B cell (primary cell): Measurements from ENCODE around the gene ITPR3. TPM values are rescaled to one million over a fixed set of nuclear protein-coding genes. Genes with fewer than 3 reads are reported as not detected.

Experiments
- ATAC-seq: fragments of 200-7000 bp; cut with Tn5 transposase; one replicate; pipeline ENCODE4 v1.10.0; 2021; ENCODE audit warnings: low read depth, mild to moderate bottlenecking, moderate number of reproducible peaks, moderate library complexity
- CTCF ChIA-PET: fragments of 350-600 bp; sonication (Branson Sonifier 250); formaldehyde crosslinking; loops from one replicate; lab custom pipeline; 2021; ENCODE audit warnings: antibody characterized with exemption, inconsistent platforms; lab: Charles Lee
- POLR2A ChIA-PET: fragments of 350-600 bp; sonication (Branson Sonifier 250); formaldehyde crosslinking; loops from one replicate; lab custom pipeline; 2021; ENCODE audit warnings: antibody characterized with exemption; lab: Charles Lee
- DNase-seq: peaks from one replicate; pipeline ENCODE4 v3.0.0; 2013
- H2AFZ ChIP-seq: 2 replicates; pipeline ENCODE4 v1.6.1; 2012; ENCODE audit warnings: mild to moderate bottlenecking, low read depth, low read length; ENCODE audit not compliant: insufficient read depth, poor library complexity, severe bottlenecking
- H3K27ac ChIP-seq, 2 donors: 1 replicate in 1 of 2; 2 replicates in 1 of 2; pipeline ENCODE4 v1.5.1; 2012 to 2013; ENCODE audit warnings: low read length in 2 of 2, mild to moderate bottlenecking in 2 of 2, moderate library complexity in 1 of 2
- H3K27me3 ChIP-seq, 4 experiments: fragments of 200-600 bp in 1 of 4; sonication (generic) in 1 of 4; replicated peaks in 1 of 4; 1 replicate in 2 of 4; 2 replicates in 2 of 4; pipeline versions ENCODE4 v1.6.1 to v1.7.0; 2013 to 2016; ENCODE audit warnings: low read length in 3 of 4, mild to moderate bottlenecking in 2 of 4, mixed read lengths in 1 of 4, moderate library complexity in 1 of 4; ENCODE audit not compliant: insufficient read depth in 4 of 4, control insufficient read depth in 3 of 4; ENCODE audit errors: control extremely low read depth in 1 of 4
- H3K36me3 ChIP-seq, 2 experiments: replicated peaks in 1 of 2; 1 replicate in 1 of 2; 2 replicates in 1 of 2; pipeline versions ENCODE4 v1.6.1 to v1.7.1; 2013; ENCODE audit warnings: low read length in 1 of 2; ENCODE audit not compliant: insufficient read depth in 2 of 2, control insufficient read depth in 1 of 2; ENCODE audit errors: control extremely low read depth in 1 of 2, extremely low read depth in 1 of 2
- H3K4me1 ChIP-seq, 2 donors: fragments of 200-600 bp in 1 of 2; sonication (generic) in 1 of 2; 1 replicate in 1 of 2; 2 replicates in 1 of 2; pipeline versions ENCODE4 v1.5.1 to v1.6.1; 2013 to 2017; ENCODE audit warnings: low read length in 2 of 2; ENCODE audit not compliant: control insufficient read depth in 2 of 2, insufficient read depth in 2 of 2
- H3K4me2 ChIP-seq: replicated peaks from 2 replicates; pipeline ENCODE3; 2012; ENCODE audit warnings: mild to moderate bottlenecking, low read depth, low read length; ENCODE audit not compliant: poor library complexity, severe bottlenecking
- H3K4me3 ChIP-seq, 5 experiments: fragments of 200-600 bp in 1 of 5; sonication (generic) in 1 of 5; 1 replicate in 3 of 5; 2 replicates in 2 of 5; pipeline versions ENCODE4 v1.5.1 to v1.7.0; 2011 to 2016; ENCODE audit warnings: low read length in 4 of 5, mild to moderate bottlenecking in 4 of 5, low read depth in 2 of 5, control low read depth in 1 of 5, moderate library complexity in 1 of 5; ENCODE audit not compliant: insufficient read depth in 1 of 5; ENCODE audit errors: control extremely low read depth in 1 of 5, extremely low read depth in 1 of 5
- H3K79me2 ChIP-seq: fragments of 200-600 bp; sonication (generic); one replicate; pipeline ENCODE4 v1.6.0; 2016; ENCODE audit warnings: low read length; ENCODE audit not compliant: control insufficient read depth, insufficient read depth
- H3K9ac ChIP-seq: fragments of 200-600 bp; sonication (generic); 2 replicates; pipeline ENCODE4 v1.6.1; 2017; ENCODE audit warnings: mild to moderate bottlenecking, low read length, moderate library complexity
- H3K9me3 ChIP-seq, 3 donors: one replicate each; pipeline versions ENCODE4 v1.6.1 to v1.7.1; 2013; ENCODE audit warnings: low read length in 2 of 3; ENCODE audit not compliant: control insufficient read depth in 2 of 3, insufficient read depth in 1 of 3; ENCODE audit errors: control extremely low read depth in 1 of 3
- H4K20me1 ChIP-seq: 2 replicates; pipeline ENCODE4 v1.6.0; 2012; ENCODE audit warnings: mild to moderate bottlenecking, low read length; ENCODE audit not compliant: insufficient read depth, control insufficient read depth, poor library complexity, severe bottlenecking
- H3K27ac Mint-ChIP-seq: one replicate; pipeline ENCODE4 v1.8.0; 2021; ENCODE audit warnings: mixed read lengths
- H3K27me3 Mint-ChIP-seq: one replicate; pipeline ENCODE4 v1.8.0; 2021; ENCODE audit warnings: mixed read lengths
- H3K4me1 Mint-ChIP-seq: one replicate; pipeline ENCODE4 v1.8.0; 2021; ENCODE audit warnings: mixed read lengths
- H3K4me3 Mint-ChIP-seq: one replicate; pipeline ENCODE4 v1.8.0; 2021; ENCODE audit warnings: mixed read lengths
- H3K9me3 Mint-ChIP-seq: one replicate; pipeline ENCODE4 v1.8.0; 2022; ENCODE audit warnings: mixed read lengths; ENCODE audit not compliant: insufficient read depth
- EZH2 ChIP-seq: IDR thresholded peaks from 2 replicates; pipeline ENCODE4 v1.6.1; 2012; ENCODE audit warnings: borderline replicate concordance, low read depth, mild to moderate bottlenecking, moderate library complexity, low read length; ENCODE audit not compliant: insufficient read depth, poor library complexity, severe bottlenecking
- WGBS: methylation state at CpG from one replicate; pipeline ENCODE4 v1.1.5; 2013; ENCODE audit warnings: missing lambda C conversion rate; ENCODE audit not compliant: insufficient coverage; 5-methylcytosine and 5-hydroxymethylcytosine counted together
- intact Hi-C: fragments of 100-400 bp; cut with micrococcal nuclease; formaldehyde crosslinking; loops from one replicate; pipeline ENCODE4 v1.10.0; 2022
- polyA plus RNA-seq: library from polyadenylated mRNA; depleted of rRNA; stranded (reverse); fragments of >200 nt; gene quantifications from 2 replicates; pipeline ENCODE4 v1.2.3, GENCODE V29; 2012
- total RNA-seq, 2 donors: library from RNA; stranded (reverse); fragments of 120-200 nt in 1 of 2; gene quantifications; 1 replicate in 1 of 2; 2 replicates in 1 of 2; pipeline versions ENCODE4 v1.2.3 to v1.2.4, GENCODE V29; 2013 to 2022
- TF ChIP-seq, protein P1 (sequence below): fragments of 200-600 bp; IDR thresholded peaks from one replicate; pipeline ENCODE4 v1.8.0; 2022; ENCODE audit warnings: antibody characterized with exemption, mild to moderate bottlenecking

The ITPR3 gene
- total and polyA plus RNA-seq, 2 donors (not counting 1 experiment from before 2014, with no cell fraction given), result 61.9 to 67.6 TPM

DNA sequence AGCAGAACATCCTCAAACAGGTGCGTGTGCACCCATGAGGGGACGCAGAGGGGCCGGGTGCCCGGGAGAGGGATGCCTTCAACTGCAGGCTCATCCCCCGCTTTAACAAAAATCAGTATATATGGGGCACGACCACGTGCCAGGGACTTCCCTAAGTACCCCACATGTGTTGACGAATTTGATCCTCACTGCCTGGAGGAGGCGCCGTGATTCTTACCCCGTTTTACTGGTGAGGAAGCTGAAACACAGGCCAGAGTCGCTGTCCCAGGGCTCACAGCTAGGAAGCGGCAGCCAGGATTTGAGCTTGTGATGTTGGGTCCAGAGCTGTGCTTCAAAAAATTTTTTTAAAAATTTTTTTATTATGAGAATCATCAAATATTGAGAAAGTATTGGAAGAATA lies 44.8 kb downstream of the ITPR3 start:
- intact Hi-C loops, result no loop called here
- Histone ChIP-seq H3K27me3 (no peaks in the 10 kb centered on the region), H3K4me2 (no peak overlapping the region), H3K79me2 (no peaks in the 10 kb centered on the region), H3K36me3 (peaks cover 0 to 69% of the 10 kb centered on the region in 2 experiments), H2AFZ (no peak overlapping the region), H3K4me3 (no peak overlapping the region), H3K27ac (no peak overlapping the region), H4K20me1 (no peaks in the 10 kb centered on the region), H3K9me3 (no peaks in the 10 kb centered on the region), H3K9ac (no peak overlapping the region), H3K4me1 (peaks cover 0 to 16% of the 10 kb centered on the region in 2 donors)
- no peak for ATAC-seq
- TF ChIP-seq, protein P1, sequence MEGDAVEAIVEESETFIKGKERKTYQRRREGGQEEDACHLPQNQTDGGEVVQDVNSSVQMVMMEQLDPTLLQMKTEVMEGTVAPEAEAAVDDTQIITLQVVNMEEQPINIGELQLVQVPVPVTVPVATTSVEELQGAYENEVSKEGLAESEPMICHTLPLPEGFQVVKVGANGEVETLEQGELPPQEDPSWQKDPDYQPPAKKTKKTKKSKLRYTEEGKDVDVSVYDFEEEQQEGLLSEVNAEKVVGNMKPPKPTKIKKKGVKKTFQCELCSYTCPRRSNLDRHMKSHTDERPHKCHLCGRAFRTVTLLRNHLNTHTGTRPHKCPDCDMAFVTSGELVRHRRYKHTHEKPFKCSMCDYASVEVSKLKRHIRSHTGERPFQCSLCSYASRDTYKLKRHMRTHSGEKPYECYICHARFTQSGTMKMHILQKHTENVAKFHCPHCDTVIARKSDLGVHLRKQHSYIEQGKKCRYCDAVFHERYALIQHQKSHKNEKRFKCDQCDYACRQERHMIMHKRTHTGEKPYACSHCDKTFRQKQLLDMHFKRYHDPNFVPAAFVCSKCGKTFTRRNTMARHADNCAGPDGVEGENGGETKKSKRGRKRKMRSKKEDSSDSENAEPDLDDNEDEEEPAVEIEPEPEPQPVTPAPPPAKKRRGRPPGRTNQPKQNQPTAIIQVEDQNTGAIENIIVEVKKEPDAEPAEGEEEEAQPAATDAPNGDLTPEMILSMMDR, result no peak
- no peak for TF ChIP-seq EZH2
- peaks cover 13% of the 10 kb centered on the region for H3K4me1 Mint-ChIP-seq
- WGBS, result 95% methylated on average over 11 of the region's 13 CpGs
- no peak overlapping the region for H3K4me3 Mint-ChIP-seq
- POLR2A ChIA-PET, result interaction anchor here (0.7 kb wide), 1 partner anchor 344 kb away, joined by 3 read pairs; no protein-coding TSS in a partner anchor
- no peak for DNase-seq
- H3K27ac Mint-ChIP-seq, result no peak overlapping the region
- CTCF ChIA-PET, result interaction anchor here (1.7 kb wide), 1 partner anchor 76 kb away, joined by 6 read pairs; no protein-coding TSS in a partner anchor
- H3K27me3 Mint-ChIP-seq, result no peaks in the 10 kb centered on the region
- no peaks in the 10 kb centered on the region for H3K9me3 Mint-ChIP-seq

DNA sequence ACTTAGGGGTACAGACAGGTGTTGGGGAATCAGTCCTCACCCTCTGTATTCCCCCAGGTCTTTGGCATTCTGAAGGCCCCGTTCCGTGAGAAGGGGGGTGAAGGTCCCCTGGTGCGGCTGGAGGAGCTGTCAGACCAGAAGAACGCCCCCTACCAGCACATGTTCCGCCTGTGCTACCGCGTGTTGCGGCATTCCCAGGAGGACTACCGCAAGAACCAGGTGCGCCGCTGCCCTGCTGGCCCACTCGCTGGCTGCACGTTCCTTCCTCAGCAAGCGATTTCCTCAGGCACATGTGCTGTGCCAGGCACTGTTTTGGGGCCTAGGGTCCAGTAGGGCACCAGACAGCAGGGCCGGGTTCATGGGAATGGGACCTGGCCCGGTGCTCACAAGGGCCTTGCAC lies 46.0 kb downstream of the ITPR3 start:
- no peak overlapping the region for H3K4me2 ChIP-seq

More for the DNA sequence above, 46.0 kb downstream of the ITPR3 start:
- Mint-ChIP-seq H3K4me3 (no peak overlapping the region), H3K9me3 (no peaks in the 10 kb centered on the region), H3K27ac (no peak overlapping the region), H3K27me3 (no peaks in the 10 kb centered on the region), H3K4me1 (peaks cover 13% of the 10 kb centered on the region)
- DNase-seq (no peak), ATAC-seq (no peak)
- WGBS, result 98% methylated on average over 14 of the region's 16 CpGs
- Histone ChIP-seq H3K27me3 (no peaks in the 10 kb centered on the region), H3K79me2 (no peaks in the 10 kb centered on the region), H4K20me1 (no peaks in the 10 kb centered on the region), H3K36me3 (peaks cover 0 to 74% of the 10 kb centered on the region in 2 experiments), H3K4me3 (no peak overlapping the region), H3K9me3 (peaks cover 0 to 3% (median 0%) of the 10 kb centered on the region in 3 donors), H3K27ac (no peak overlapping the region), H3K9ac (no peak overlapping the region), H3K4me1 (peaks cover 0 to 16% of the 10 kb centered on the region in 2 donors), H2AFZ (no peak overlapping the region)
- POLR2A ChIA-PET, result no interaction called here
- TF ChIP-seq, protein P1, result no peak
- TF ChIP-seq EZH2, result no peak
- CTCF ChIA-PET, result interaction anchor here (1.7 to 2.6 kb wide), 2 partner anchors 33 to 77 kb away, joined by 6 to 18 read pairs; no protein-coding TSS in a partner anchor
- intact Hi-C loops, result no loop called here
